Muscle of back (tissue), 11 donors: ENCODE measurements around the gene RAPGEF1. TPM values are rescaled to one million over a fixed set of nuclear protein-coding genes. Genes with fewer than 3 reads are reported as not detected.
A peak's percentile ranks its signal among the peaks of the same experiment; 100 is the strongest.
"Not testable (repeated sequence)": the region's sequence is repeated elsewhere in the genome, so short reads cannot be mapped to it uniquely, and the experiment has no call there.

ENCODE experiments used
- DNase-seq, 3 donors: peaks; one replicate each; pipeline versions ENCODE4 v3.0.0 to v3.0.0-alpha.2; 2013
- polyA plus RNA-seq, 10 donors: library from polyadenylated mRNA; unstranded; fragments of 120-200 nt; gene quantifications; one replicate each; pipeline ENCODE4 v1.2.1, GENCODE V29; 2013; ENCODE audit not compliant: insufficient read length in 10 of 10

Gene RAPGEF1
- polyA plus RNA-seq, 10 donors = 72.1 to 97.6 (median 81.1) TPM

GRCh38 chr9:131574730-131575640 lies 164.9 kb downstream of the RAPGEF1 start:
- DNase-seq = no peak

- DNase-seq = no peak
Measured at GRCh38 chr9:131567910-131568309, 172.0 kb downstream of the RAPGEF1 start.

GRCh38 chr9:131566158-131566557 lies 173.7 kb downstream of the RAPGEF1 start:
- DNase-seq = no peak

GRCh38 chr9:131565369-131565768 lies 174.5 kb downstream of the RAPGEF1 start:
- no peak for DNase-seq

GRCh38 chr9:131562032-131562959 lies 177.6 kb downstream of the RAPGEF1 start:
- DNase-seq = no peak

- no peak for DNase-seq
Measured at GRCh38 chr9:131559421-131560000, 180.4 kb downstream of the RAPGEF1 start.

GRCh38 chr9:131557855-131558548 lies 181.9 kb downstream of the RAPGEF1 start:
- DNase-seq = no peak

- DNase-seq = no peak
Measured at GRCh38 chr9:131555841-131556673, 183.8 kb downstream of the RAPGEF1 start.

- DNase-seq = no peak
Measured at GRCh38 chr9:131554843-131555351, 185.0 kb downstream of the RAPGEF1 start.

- DNase-seq = no peak
Measured at GRCh38 chr9:131554087-131554842, 185.6 kb downstream of the RAPGEF1 start.

GRCh38 chr9:131552030-131552429 lies 187.8 kb downstream of the RAPGEF1 start:
- DNase-seq = no peak

- DNase-seq = not testable (repeated sequence)
Measured at GRCh38 chr9:131550465-131550864, 189.4 kb downstream of the RAPGEF1 start.

GRCh38 chr9:131549186-131549585 lies 190.7 kb downstream of the RAPGEF1 start:
- not testable (repeated sequence) for DNase-seq

- DNase-seq = peak in 1 of 3 donors; percentile 42
Measured at GRCh38 chr9:131546336-131547084, 193.4 kb downstream of the RAPGEF1 start.

- DNase-seq = no peak
Measured at GRCh38 chr9:131545786-131546335, 194.0 kb downstream of the RAPGEF1 start.

GRCh38 chr9:131545003-131545785 lies 194.7 kb downstream of the RAPGEF1 start, which contains the start of gene PRRT1B:
PRRT1B (plus strand) TSS chr9:131545523; CDS start chr9:131545616, 93 bp downstream.
- no peak for DNase-seq

GRCh38 chr9:131543141-131543540 lies 196.7 kb downstream of the RAPGEF1 start:
- no peak for DNase-seq
